ENCODE data around the gene FHIT.
A peak's percentile ranks its signal among the peaks of the same experiment; 100 is the strongest.
"Not testable (repeated sequence)": the region's sequence is repeated elsewhere in the genome, so short reads cannot be mapped to it uniquely, and the experiment has no call there.

FHIT gene

GRCh38 chr3:59803268-59803667 is 1448.0 kb downstream of the FHIT start:
- Histone ChIP-seq H3K27ac (ENCODE audit: low read depth, low read length) (peak overlapping the region; percentile 74; the same call in 1 of the 2 replicates), H3K4me3 (ENCODE audit: low read depth, low read length) (no peak overlapping the region), H3K36me3 (ENCODE audit: control insufficient read depth, insufficient read depth, low read length) (no peaks in the 10 kb centered on the region), H3K27me3 (ENCODE audit: control insufficient read depth, insufficient read depth, low read length) (no peaks in the 10 kb centered on the region), H3K9ac (ENCODE audit: low read length) (peak overlapping the region; percentile 68), H3K9me3 (ENCODE audit: control insufficient read depth, insufficient read depth, low read depth, low read length) (no peaks in the 10 kb centered on the region; the same call in 1 of the 2 replicates), H3K4me1 (ENCODE audit: control insufficient read depth, insufficient read depth, low read length) (peaks cover 32% of the 10 kb centered on the region)

DNA sequence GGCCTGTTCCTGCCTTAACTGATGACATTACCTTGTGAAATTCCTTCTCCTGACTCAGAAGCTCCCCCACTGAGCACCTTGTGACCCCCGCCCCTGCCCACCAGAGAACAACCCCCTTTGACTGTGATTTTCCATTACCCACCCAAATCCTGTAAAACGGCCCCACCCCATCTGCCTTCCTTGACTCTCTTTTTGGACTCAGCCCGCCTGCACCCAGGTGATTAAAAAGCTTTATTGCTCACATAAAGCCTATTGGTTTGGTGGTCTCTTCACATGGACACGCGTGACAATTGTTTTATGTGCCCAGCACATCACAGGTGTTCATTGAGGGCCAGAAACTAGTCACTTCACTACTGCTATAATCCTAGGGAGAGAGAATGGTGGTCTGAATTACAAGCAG is 1448.8 kb downstream of the FHIT start:
- H3K27ac ChIP-seq (ENCODE audit: low read depth, low read length) = peak overlapping the region; percentile 74; the same call in 1 of the 2 replicates

GRCh38 chr3:59802045-59802444 is 1449.2 kb downstream of the FHIT start:
- Histone ChIP-seq H3K27me3 (ENCODE audit: control insufficient read depth, insufficient read depth, low read length) (no peaks in the 10 kb centered on the region), H3K4me3 (ENCODE audit: low read depth, low read length) (no peak overlapping the region), H3K9me3 (ENCODE audit: control insufficient read depth, insufficient read depth, low read depth, low read length) (no peaks in the 10 kb centered on the region), H3K9ac (ENCODE audit: low read length) (peak overlapping the region; percentile 73), H3K27ac (ENCODE audit: low read depth, low read length) (peak overlapping the region; percentile 88; the same call in 1 of the 2 replicates), H3K36me3 (ENCODE audit: control insufficient read depth, insufficient read depth, low read length) (no peaks in the 10 kb centered on the region), H3K4me1 (ENCODE audit: control insufficient read depth, insufficient read depth, low read length) (peaks cover 32% of the 10 kb centered on the region)

More for the DNA sequence above, 1448.8 kb downstream of the FHIT start:
- H3K36me3 ChIP-seq (ENCODE audit: control insufficient read depth, insufficient read depth, low read length); H3K4me3 ChIP-seq (ENCODE audit: low read depth, low read length); H3K9me3 ChIP-seq (ENCODE audit: control insufficient read depth, insufficient read depth, low read depth, low read length); H3K27me3 ChIP-seq (ENCODE audit: control insufficient read depth, insufficient read depth, low read length): not testable (repeated sequence)
- Histone ChIP-seq H3K4me1 (ENCODE audit: control insufficient read depth, insufficient read depth, low read length) (peaks cover 32% of the 10 kb centered on the region), H3K9ac (ENCODE audit: low read length) (peak overlapping the region; percentile 68)

DNA sequence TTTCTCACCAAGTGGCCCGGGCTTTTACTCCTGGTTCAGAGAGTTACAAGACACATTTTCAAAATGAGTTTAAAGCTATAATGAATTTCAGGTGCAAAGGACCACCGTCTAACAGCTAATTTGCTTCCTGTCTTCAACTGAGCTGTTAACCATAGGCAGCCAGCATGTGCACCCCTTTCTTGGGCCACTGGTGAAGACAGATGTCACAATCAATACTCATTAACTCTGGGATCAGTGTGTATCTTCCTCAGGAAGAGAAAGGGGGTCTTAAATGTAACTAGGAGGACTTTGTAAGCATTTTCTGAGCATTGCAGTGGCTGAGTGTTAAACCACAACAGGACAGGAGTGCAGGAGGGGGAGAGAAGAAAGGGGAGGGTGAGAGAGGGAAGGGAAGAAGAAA is 1450.8 kb downstream of the FHIT start:
- Histone ChIP-seq H3K36me3 (ENCODE audit: control insufficient read depth, insufficient read depth, low read length) (no peaks in the 10 kb centered on the region), H3K4me3 (ENCODE audit: low read depth, low read length) (no peak overlapping the region), H3K9me3 (ENCODE audit: control insufficient read depth, insufficient read depth, low read depth, low read length) (no peaks in the 10 kb centered on the region), H3K4me1 (ENCODE audit: control insufficient read depth, insufficient read depth, low read length) (peaks cover 32% of the 10 kb centered on the region), H3K27me3 (ENCODE audit: control insufficient read depth, insufficient read depth, low read length) (no peaks in the 10 kb centered on the region), H3K9ac (ENCODE audit: low read length) (no peak overlapping the region), H3K27ac (ENCODE audit: low read depth, low read length) (no peak overlapping the region; the same call in 1 of the 2 replicates)

GRCh38 chr3:59798372-59799086 is 1452.7 kb downstream of the FHIT start:
- peaks cover 26% of the 10 kb centered on the region for H3K4me1 ChIP-seq (ENCODE audit: control insufficient read depth, insufficient read depth, low read length)
- H3K27me3 ChIP-seq (ENCODE audit: control insufficient read depth, insufficient read depth, low read length) = no peaks in the 10 kb centered on the region
- H3K36me3 ChIP-seq (ENCODE audit: control insufficient read depth, insufficient read depth, low read length) = no peaks in the 10 kb centered on the region
- no peak overlapping the region for H3K9ac ChIP-seq (ENCODE audit: low read length)
- H3K27ac ChIP-seq (ENCODE audit: low read depth, low read length) = no peak overlapping the region
- H3K4me3 ChIP-seq (ENCODE audit: low read depth, low read length) = no peak overlapping the region
- H3K9me3 ChIP-seq (ENCODE audit: control insufficient read depth, insufficient read depth, low read depth, low read length) = no peaks in the 10 kb centered on the region

- no peak overlapping the region for H3K27ac ChIP-seq (ENCODE audit: low read depth, low read length)
- H3K9me3 ChIP-seq (ENCODE audit: control insufficient read depth, insufficient read depth, low read depth, low read length) = no peaks in the 10 kb centered on the region
- no peak overlapping the region for H3K9ac ChIP-seq (ENCODE audit: low read length)
- H3K36me3 ChIP-seq (ENCODE audit: control insufficient read depth, insufficient read depth, low read length) = no peaks in the 10 kb centered on the region
- H3K27me3 ChIP-seq (ENCODE audit: control insufficient read depth, insufficient read depth, low read length) = no peaks in the 10 kb centered on the region
- H3K4me1 ChIP-seq (ENCODE audit: control insufficient read depth, insufficient read depth, low read length) = peaks cover 20% of the 10 kb centered on the region
- no peak overlapping the region for H3K4me3 ChIP-seq (ENCODE audit: low read depth, low read length)
Measured at GRCh38 chr3:59797533-59797932, 1453.7 kb downstream of the FHIT start.

GRCh38 chr3:59796456-59796855 is 1454.8 kb downstream of the FHIT start:
- no peak overlapping the region for H3K27ac ChIP-seq (ENCODE audit: low read depth, low read length)
- no peaks in the 10 kb centered on the region for H3K36me3 ChIP-seq (ENCODE audit: control insufficient read depth, insufficient read depth, low read length)
- no peaks in the 10 kb centered on the region for H3K9me3 ChIP-seq (ENCODE audit: control insufficient read depth, insufficient read depth, low read depth, low read length)
- H3K9ac ChIP-seq (ENCODE audit: low read length) = no peak overlapping the region
- H3K4me1 ChIP-seq (ENCODE audit: control insufficient read depth, insufficient read depth, low read length) = peaks cover 11% of the 10 kb centered on the region
- H3K27me3 ChIP-seq (ENCODE audit: control insufficient read depth, insufficient read depth, low read length) = no peaks in the 10 kb centered on the region
- H3K4me3 ChIP-seq (ENCODE audit: low read depth, low read length) = no peak overlapping the region

DNA sequence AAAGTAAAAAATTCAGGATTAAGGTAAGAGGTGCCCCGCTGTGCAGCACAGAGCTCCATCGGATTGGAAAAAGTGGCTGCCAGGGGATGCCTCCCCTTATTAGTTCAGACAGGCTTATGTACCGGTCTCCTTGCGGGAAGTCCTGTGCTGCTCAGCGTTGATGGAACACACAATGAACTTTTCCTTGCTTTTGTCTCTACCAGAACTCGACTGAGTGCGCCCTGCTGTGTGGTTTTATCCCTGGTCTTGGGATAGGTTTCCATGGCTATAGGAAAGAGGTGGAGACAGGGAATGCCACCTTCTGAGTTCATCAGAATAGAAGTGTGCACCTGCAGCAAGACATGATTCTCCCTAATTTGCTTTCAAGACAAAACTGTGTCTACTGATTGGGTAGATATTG is 1455.5 kb downstream of the FHIT start:
- H3K4me1 ChIP-seq (ENCODE audit: control insufficient read depth, insufficient read depth, low read length) = peaks cover 8% of the 10 kb centered on the region
- no peak overlapping the region for H3K9ac ChIP-seq (ENCODE audit: low read length)
- no peaks in the 10 kb centered on the region for H3K9me3 ChIP-seq (ENCODE audit: control insufficient read depth, insufficient read depth, low read depth, low read length)
- H3K36me3 ChIP-seq (ENCODE audit: control insufficient read depth, insufficient read depth, low read length) = no peaks in the 10 kb centered on the region
- no peak overlapping the region for H3K4me3 ChIP-seq (ENCODE audit: low read depth, low read length)
- H3K27me3 ChIP-seq (ENCODE audit: control insufficient read depth, insufficient read depth, low read length) = no peaks in the 10 kb centered on the region
- no peak overlapping the region for H3K27ac ChIP-seq (ENCODE audit: low read depth, low read length)

DNA sequence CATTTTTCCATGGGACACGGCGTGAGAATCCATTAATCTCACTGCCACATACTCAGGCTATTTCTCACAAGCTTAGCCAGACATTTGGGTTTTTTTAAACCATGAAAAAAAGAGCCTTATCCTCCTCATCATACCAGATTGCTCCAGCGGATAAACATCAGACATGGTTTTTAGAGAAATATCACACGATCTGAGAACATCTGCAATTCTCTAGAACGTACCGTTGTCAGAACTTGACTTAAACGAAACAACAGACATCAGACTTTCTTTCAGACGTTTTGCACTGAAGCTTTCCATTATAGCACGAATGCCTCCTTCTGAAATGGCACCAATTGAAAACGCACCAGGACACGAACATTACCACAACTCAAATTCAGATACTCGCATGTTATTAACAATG is 1457.3 kb downstream of the FHIT start:
- Histone ChIP-seq H3K9me3 (ENCODE audit: control insufficient read depth, insufficient read depth, low read depth, low read length) (no peaks in the 10 kb centered on the region), H3K4me3 (ENCODE audit: low read depth, low read length) (no peak overlapping the region), H3K4me1 (ENCODE audit: control insufficient read depth, insufficient read depth, low read length) (peaks cover 3% of the 10 kb centered on the region; the same call in 1 of the 2 replicates), H3K9ac (ENCODE audit: low read length) (no peak overlapping the region), H3K36me3 (ENCODE audit: control insufficient read depth, insufficient read depth, low read length) (no peaks in the 10 kb centered on the region), H3K27ac (ENCODE audit: low read depth, low read length) (no peak overlapping the region), H3K27me3 (ENCODE audit: control insufficient read depth, insufficient read depth, low read length) (no peaks in the 10 kb centered on the region)

DNA sequence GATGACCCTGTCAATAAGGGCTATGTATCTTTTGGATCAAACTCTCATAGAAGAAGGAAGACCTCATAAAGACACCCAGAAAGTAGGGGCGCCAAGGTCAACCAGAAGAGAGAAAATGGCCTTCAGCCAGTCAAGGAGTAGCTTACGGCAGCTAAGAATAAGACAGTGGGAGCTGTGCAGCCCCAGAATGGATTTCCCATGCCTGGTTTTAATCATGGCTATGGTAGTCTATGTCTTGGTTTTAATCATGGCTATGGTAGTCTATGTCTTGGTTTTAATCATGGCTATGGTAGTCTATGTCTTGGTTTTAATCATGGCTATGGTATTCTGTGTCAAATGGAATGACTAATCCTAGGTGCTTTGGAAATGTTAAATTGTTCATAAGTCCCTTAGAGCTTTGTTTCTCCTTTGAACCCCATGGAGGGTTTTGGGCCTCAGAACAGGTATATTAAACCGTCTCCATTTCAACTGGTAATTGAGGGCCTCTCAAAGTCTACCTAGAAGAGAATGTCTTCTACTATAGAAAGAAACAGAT is 1459.4 kb downstream of the FHIT start:
- Histone ChIP-seq H3K9ac (ENCODE audit: low read length) (no peak overlapping the region), H3K36me3 (ENCODE audit: control insufficient read depth, insufficient read depth, low read length) (no peaks in the 10 kb centered on the region), H3K9me3 (ENCODE audit: control insufficient read depth, insufficient read depth, low read depth, low read length) (no peaks in the 10 kb centered on the region), H3K27ac (ENCODE audit: low read depth, low read length) (no peak overlapping the region), H3K4me1 (ENCODE audit: control insufficient read depth, insufficient read depth, low read length) (peaks cover 3% of the 10 kb centered on the region; the same call in 1 of the 2 replicates), H3K27me3 (ENCODE audit: control insufficient read depth, insufficient read depth, low read length) (no peaks in the 10 kb centered on the region), H3K4me3 (ENCODE audit: low read depth, low read length) (no peak overlapping the region)

DNA sequence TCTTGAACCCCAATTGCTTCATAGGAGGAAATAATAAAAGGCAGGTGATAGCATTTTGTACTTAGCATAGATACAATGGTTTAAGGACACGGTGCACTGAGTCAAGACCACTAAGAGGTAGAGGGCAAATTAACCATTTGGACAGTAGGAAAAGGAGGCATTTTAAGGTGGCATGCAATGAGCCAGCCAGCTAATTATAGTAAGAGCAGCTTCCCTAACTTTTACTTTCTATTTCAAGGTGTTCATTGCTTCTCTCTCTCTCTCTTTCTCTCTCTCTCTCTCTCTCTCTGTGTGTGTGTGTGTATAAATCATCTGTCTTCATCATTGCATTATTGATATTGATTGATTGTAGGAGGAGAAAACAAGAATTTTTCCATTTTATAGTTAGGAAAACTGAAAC is 1461.0 kb downstream of the FHIT start:
- Histone ChIP-seq H3K4me1 (ENCODE audit: control insufficient read depth, insufficient read depth, low read length) (peaks cover 3% of the 10 kb centered on the region; the same call in 1 of the 2 replicates), H3K27ac (ENCODE audit: low read depth, low read length) (no peak overlapping the region), H3K36me3 (ENCODE audit: control insufficient read depth, insufficient read depth, low read length) (no peaks in the 10 kb centered on the region), H3K27me3 (ENCODE audit: control insufficient read depth, insufficient read depth, low read length) (no peaks in the 10 kb centered on the region), H3K9me3 (ENCODE audit: control insufficient read depth, insufficient read depth, low read depth, low read length) (no peaks in the 10 kb centered on the region), H3K4me3 (ENCODE audit: low read depth, low read length) (no peak overlapping the region), H3K9ac (ENCODE audit: low read length) (no peak overlapping the region)
